ENCODE results near the gene TMCC3. TPM values are rescaled to one million over a fixed set of nuclear protein-coding genes. Genes with fewer than 3 reads are reported as not detected.

Gene TMCC3
- total RNA-seq, 2 donors from 2014 or later, result 0.77 to 1.6 TPM

DNA sequence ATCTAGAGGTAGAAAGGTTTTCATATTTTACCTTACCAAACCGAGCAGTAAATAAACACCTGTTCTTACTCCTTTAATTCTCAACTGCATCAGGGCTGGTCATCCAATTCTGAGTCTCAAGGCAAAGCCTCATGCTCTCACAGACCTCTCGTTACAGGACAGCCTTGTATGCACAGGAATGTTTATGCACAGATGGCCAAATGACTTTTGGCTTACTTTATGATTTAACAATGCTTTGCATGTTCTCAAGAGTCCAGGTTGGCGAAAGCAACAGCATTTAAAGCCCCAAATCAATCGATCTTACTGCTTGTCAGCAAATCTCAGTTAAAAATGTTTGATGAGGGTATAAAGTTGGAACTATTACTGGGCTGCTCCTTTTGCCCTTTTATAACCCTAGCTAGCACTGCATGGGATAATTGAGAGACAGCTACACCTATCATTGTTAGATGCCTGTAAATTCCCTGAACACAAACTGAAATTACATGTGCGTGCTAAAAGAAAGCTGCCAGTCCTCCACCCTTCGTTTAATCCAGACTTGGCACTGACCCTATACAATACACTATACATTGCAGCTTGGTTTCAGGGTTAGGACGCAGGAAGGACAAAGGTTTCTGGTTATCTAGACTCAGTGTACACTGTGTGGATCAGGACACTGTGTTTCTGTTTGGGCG lies 63.6 kb downstream of the TMCC3 start:
- Mint-ChIP-seq H3K4me1 (ENCODE audit: low read depth) (no peaks in the 10 kb centered on the region), H3K9me3 (no peaks in the 10 kb centered on the region), H3K27me3 (ENCODE audit: low read depth) (peaks cover 5% of the 10 kb centered on the region), H3K4me3 (no peak overlapping the region), H3K36me3 (ENCODE audit: insufficient read depth in 2 of 2) (no peaks in the 10 kb centered on the region), H3K27ac (no peak overlapping the region)
- ATAC-seq (replicated peaks in 1 of 2), result no peak
- no peak for DNase-seq

DNA sequence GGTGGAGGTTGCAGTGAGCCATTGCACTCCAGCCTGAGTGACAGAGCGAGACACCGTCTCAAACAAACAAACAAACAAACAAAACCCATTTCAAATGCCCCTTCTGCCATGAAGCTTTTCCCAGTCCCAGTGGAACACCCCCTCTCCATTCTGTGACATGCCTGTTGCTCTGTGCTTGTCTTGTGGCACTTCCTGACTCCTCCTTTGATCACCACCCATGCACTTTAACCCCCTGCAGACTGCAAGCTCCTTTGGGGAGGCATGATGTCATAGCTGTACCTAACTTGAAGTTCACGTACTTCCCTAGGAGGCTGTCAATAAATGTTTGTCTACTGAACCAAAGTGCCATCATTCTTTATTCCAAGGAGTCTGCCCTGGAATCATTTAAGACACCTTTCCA lies 64.7 kb downstream of the TMCC3 start:
- no peak overlapping the region for H3K27ac Mint-ChIP-seq
- no peaks in the 10 kb centered on the region for H3K9me3 Mint-ChIP-seq
- H3K36me3 Mint-ChIP-seq (ENCODE audit: insufficient read depth in 2 of 2), result no peaks in the 10 kb centered on the region
- DNase-seq, result no peak
- H3K4me1 Mint-ChIP-seq (ENCODE audit: low read depth), result no peaks in the 10 kb centered on the region
- ATAC-seq (replicated peaks in 1 of 2), result no peak
- H3K4me3 Mint-ChIP-seq, result no peak overlapping the region
- peaks cover 2% of the 10 kb centered on the region for H3K27me3 Mint-ChIP-seq (ENCODE audit: low read depth)

DNA sequence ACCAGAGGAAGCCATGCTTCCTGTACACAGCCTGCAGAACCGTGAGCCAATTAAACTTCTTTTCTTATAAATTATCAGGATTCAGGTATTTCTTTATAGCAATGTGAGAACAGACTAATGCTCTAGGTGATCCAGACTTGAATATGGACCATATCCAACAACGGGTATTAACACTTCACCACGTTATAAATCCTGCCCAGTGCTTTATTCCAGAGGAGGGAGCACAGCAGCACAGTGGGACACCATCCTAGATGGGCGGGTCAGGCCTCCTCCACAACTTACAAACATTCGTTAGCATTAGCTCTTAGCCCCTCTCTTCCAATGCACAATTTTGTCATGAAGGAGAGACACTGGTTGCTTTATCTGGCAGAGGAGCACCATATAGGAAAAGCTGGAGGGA lies 66.0 kb downstream of the TMCC3 start:
- H3K27ac Mint-ChIP-seq, result no peak overlapping the region
- no peaks in the 10 kb centered on the region for H3K36me3 Mint-ChIP-seq (ENCODE audit: insufficient read depth in 2 of 2)
- no peaks in the 10 kb centered on the region for H3K4me1 Mint-ChIP-seq (ENCODE audit: low read depth)
- no peak for ATAC-seq (replicated peaks in 1 of 2)
- H3K27me3 Mint-ChIP-seq (ENCODE audit: low read depth), result no peaks in the 10 kb centered on the region
- H3K9me3 Mint-ChIP-seq, result no peaks in the 10 kb centered on the region
- H3K4me3 Mint-ChIP-seq, result no peak overlapping the region
- no peak for DNase-seq

- no peak overlapping the region for H3K27ac Mint-ChIP-seq
- H3K4me1 Mint-ChIP-seq (ENCODE audit: low read depth), result no peaks in the 10 kb centered on the region
- H3K27me3 Mint-ChIP-seq (ENCODE audit: low read depth), result no peaks in the 10 kb centered on the region
- no peaks in the 10 kb centered on the region for H3K9me3 Mint-ChIP-seq
- no peak for ATAC-seq (replicated peaks in 1 of 2)
- H3K4me3 Mint-ChIP-seq, result no peak overlapping the region
- no peak for DNase-seq
- H3K36me3 Mint-ChIP-seq (ENCODE audit: insufficient read depth in 2 of 2), result no peaks in the 10 kb centered on the region
Observed at GRCh38 chr12:94582591-94582990, 67.8 kb downstream of the TMCC3 start.

- ATAC-seq (replicated peaks in 1 of 2), result no peak
- peaks cover 8% of the 10 kb centered on the region for H3K27me3 Mint-ChIP-seq (ENCODE audit: low read depth)
- H3K4me3 Mint-ChIP-seq, result no peak overlapping the region
- H3K9me3 Mint-ChIP-seq, result no peaks in the 10 kb centered on the region
- H3K4me1 Mint-ChIP-seq (ENCODE audit: low read depth), result no peaks in the 10 kb centered on the region
- no peaks in the 10 kb centered on the region for H3K36me3 Mint-ChIP-seq (ENCODE audit: insufficient read depth in 2 of 2)
- no peak overlapping the region for H3K27ac Mint-ChIP-seq
- DNase-seq, result no peak
Observed at GRCh38 chr12:94575645-94576403, 74.5 kb downstream of the TMCC3 start.

- H3K27me3 Mint-ChIP-seq (ENCODE audit: low read depth), result peaks cover 13% of the 10 kb centered on the region
- ATAC-seq (replicated peaks in 1 of 2) (no peak), DNase-seq (no peak)
- H3K36me3 Mint-ChIP-seq (ENCODE audit: insufficient read depth in 2 of 2), result no peaks in the 10 kb centered on the region
- H3K4me1 Mint-ChIP-seq (ENCODE audit: low read depth), result peaks cover 4% of the 10 kb centered on the region
- no peaks in the 10 kb centered on the region for H3K9me3 Mint-ChIP-seq
- H3K27ac Mint-ChIP-seq, result no peak overlapping the region
- H3K4me3 Mint-ChIP-seq, result no peak overlapping the region
Observed at GRCh38 chr12:94575024-94575423, 75.3 kb downstream of the TMCC3 start.

GRCh38 chr12:94571556-94571955 lies 78.8 kb downstream of the TMCC3 start:
- peaks cover 5% of the 10 kb centered on the region for H3K4me1 Mint-ChIP-seq (ENCODE audit: low read depth)
- ATAC-seq (replicated peaks in 1 of 2) (no peak), DNase-seq (no peak)
- H3K27ac Mint-ChIP-seq, result no peak overlapping the region
- no peak overlapping the region for H3K4me3 Mint-ChIP-seq
- no peaks in the 10 kb centered on the region for H3K36me3 Mint-ChIP-seq (ENCODE audit: insufficient read depth in 2 of 2)
- no peaks in the 10 kb centered on the region for H3K9me3 Mint-ChIP-seq
- H3K27me3 Mint-ChIP-seq (ENCODE audit: low read depth), result peaks cover 41% of the 10 kb centered on the region

DNA sequence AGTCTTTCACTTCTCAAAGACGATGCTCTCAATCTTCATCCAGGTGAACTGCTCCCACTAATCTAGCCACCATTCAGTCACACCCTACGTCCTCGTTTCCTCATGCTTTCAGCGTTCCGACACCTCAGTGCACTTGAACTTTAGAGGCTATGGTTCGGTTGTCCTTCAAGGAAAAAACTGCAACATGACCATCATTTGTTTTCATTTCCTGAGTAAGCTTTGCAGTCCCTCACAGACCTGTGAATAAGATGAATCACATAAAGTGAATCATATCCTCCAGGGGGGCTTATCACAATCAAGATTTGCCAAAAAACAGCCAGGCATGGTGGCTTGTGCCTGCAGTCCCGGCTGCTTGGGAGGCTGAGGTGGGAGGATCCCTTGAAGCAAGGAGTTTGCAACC lies 80.2 kb downstream of the TMCC3 start:
- no peak for DNase-seq
- Mint-ChIP-seq H3K27me3 (ENCODE audit: low read depth) (peaks cover 51% of the 10 kb centered on the region), H3K27ac (no peak overlapping the region), H3K9me3 (no peaks in the 10 kb centered on the region), H3K4me3 (no peak overlapping the region), H3K36me3 (ENCODE audit: insufficient read depth in 2 of 2) (no peaks in the 10 kb centered on the region), H3K4me1 (ENCODE audit: low read depth) (peaks cover 5% of the 10 kb centered on the region)
- ATAC-seq (replicated peaks in 1 of 2), result no peak

- Mint-ChIP-seq H3K9me3 (no peaks in the 10 kb centered on the region), H3K36me3 (ENCODE audit: insufficient read depth in 2 of 2) (no peaks in the 10 kb centered on the region), H3K4me3 (no peak overlapping the region), H3K27ac (no peak overlapping the region), H3K27me3 (ENCODE audit: low read depth) (peaks cover 51% of the 10 kb centered on the region), H3K4me1 (ENCODE audit: low read depth) (peaks cover 5% of the 10 kb centered on the region)
- DNase-seq, result no peak
- ATAC-seq (replicated peaks in 1 of 2), result no peak
Observed at GRCh38 chr12:94567761-94568160, 82.6 kb downstream of the TMCC3 start.

DNA sequence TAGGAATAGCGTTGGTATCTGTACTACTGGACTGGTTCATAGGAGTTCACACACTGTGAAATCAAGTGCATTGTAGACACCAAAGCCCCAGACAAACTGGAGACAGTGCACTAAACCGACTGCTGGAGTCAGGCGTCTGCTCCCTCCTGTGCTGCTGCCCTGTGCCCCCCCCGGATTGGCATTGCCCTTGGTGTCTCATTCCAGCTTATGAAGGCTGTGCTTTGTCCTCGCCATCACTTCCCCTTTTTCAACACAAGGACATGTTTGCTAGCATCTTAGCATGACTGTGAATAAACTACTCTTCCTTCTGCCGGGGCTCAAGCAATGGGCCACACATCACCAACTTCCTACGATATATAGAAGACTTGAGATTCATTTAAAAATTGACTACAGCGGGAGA lies 84.0 kb downstream of the TMCC3 start:
- no peaks in the 10 kb centered on the region for H3K9me3 Mint-ChIP-seq
- H3K27ac Mint-ChIP-seq, result no peak overlapping the region
- peaks cover 10% of the 10 kb centered on the region for H3K4me1 Mint-ChIP-seq (ENCODE audit: low read depth)
- no peak overlapping the region for H3K4me3 Mint-ChIP-seq
- no peak for DNase-seq
- ATAC-seq (replicated peaks in 1 of 2), result no peak
- H3K36me3 Mint-ChIP-seq (ENCODE audit: insufficient read depth in 2 of 2), result no peaks in the 10 kb centered on the region
- peaks cover 48% of the 10 kb centered on the region for H3K27me3 Mint-ChIP-seq (ENCODE audit: low read depth)

DNA sequence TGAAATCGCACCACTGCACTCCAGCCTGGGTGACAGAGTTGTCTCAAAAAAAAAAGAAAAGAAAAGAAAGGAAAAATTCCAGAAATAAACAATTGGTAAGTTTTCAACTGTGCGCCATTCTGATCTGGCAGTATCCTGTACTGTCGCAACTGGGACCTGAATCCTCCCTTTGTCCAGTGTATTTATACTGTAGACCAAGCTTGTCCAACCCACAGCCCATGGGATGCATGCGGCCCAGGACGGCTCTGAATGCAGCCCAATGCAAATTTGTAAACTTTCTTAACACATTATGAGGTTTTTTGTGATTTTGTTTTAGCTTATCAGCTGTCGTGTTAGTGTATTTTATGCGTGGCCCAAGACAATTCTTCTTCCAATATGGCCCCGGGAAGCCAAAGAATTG lies 84.7 kb downstream of the TMCC3 start:
- peaks cover 41% of the 10 kb centered on the region for H3K27me3 Mint-ChIP-seq (ENCODE audit: low read depth)
- H3K4me1 Mint-ChIP-seq (ENCODE audit: low read depth), result peaks cover 16% of the 10 kb centered on the region
- ATAC-seq (replicated peaks in 1 of 2), result no peak
- no peaks in the 10 kb centered on the region for H3K9me3 Mint-ChIP-seq
- H3K27ac Mint-ChIP-seq, result no peak overlapping the region
- no peak overlapping the region for H3K4me3 Mint-ChIP-seq
- no peak for DNase-seq
- no peaks in the 10 kb centered on the region for H3K36me3 Mint-ChIP-seq (ENCODE audit: insufficient read depth in 2 of 2)

DNA sequence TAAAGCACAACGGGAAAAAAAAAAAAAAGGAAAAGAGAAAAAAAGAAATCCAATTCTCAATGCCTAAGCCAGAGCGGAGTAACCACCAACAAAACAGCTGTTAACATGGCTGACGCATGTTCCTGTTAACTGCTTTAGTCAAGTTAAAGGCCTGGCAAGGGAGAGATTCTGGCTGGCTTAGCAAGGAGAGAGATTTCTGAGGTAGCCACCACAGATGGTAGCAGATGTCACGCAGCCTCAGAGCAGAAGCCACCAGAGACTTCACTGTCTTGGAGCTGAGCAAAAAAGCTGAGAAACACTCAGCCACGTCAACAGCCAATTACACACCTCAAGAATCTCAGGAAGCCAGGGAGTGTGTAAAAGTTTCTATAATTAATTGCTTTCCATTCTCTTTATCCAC lies 87.1 kb downstream of the TMCC3 start:
- Mint-ChIP-seq H3K4me1 (ENCODE audit: low read depth) (peaks cover 18% of the 10 kb centered on the region), H3K4me3 (no peak overlapping the region), H3K27me3 (ENCODE audit: low read depth) (peaks cover 46% of the 10 kb centered on the region), H3K27ac (no peak overlapping the region), H3K36me3 (ENCODE audit: insufficient read depth in 2 of 2) (no peaks in the 10 kb centered on the region), H3K9me3 (no peaks in the 10 kb centered on the region)
- ATAC-seq (replicated peaks in 1 of 2), result no peak
- no peak for DNase-seq

GRCh38 chr12:94561943-94562411 lies 88.4 kb downstream of the TMCC3 start:
- ATAC-seq (replicated peaks in 1 of 2) (peak in 1 of 2 donors; percentile 19), DNase-seq (no peak)
- Mint-ChIP-seq H3K27me3 (ENCODE audit: low read depth) (peaks cover 39% of the 10 kb centered on the region), H3K4me1 (ENCODE audit: low read depth) (peaks cover 18% of the 10 kb centered on the region), H3K27ac (no peak overlapping the region), H3K4me3 (no peak overlapping the region), H3K9me3 (no peaks in the 10 kb centered on the region), H3K36me3 (ENCODE audit: insufficient read depth in 2 of 2) (no peaks in the 10 kb centered on the region)
